Stimulated activated naive CD8-positive, alpha-beta T cell treated with anti-CD3 and anti-CD28 coated beads, Interleukin-15, Interleukin-2, amounts not matched to agents 100 ng/mL and 50 ng/mL, for 24 hours (primary cell): ENCODE results near the gene FAM219B.
"Not testable (repeated sequence)": the region's sequence is repeated elsewhere in the genome, so short reads cannot be mapped to it uniquely, and the experiment has no call there.

Experiments used
- H3K27ac Mint-ChIP-seq: one replicate; pipeline ENCODE4 v1.8.0; 2021; ENCODE audit warnings: mild to moderate bottlenecking, mixed read lengths
- H3K27me3 Mint-ChIP-seq: one replicate; pipeline ENCODE4 v1.8.0; 2021; ENCODE audit warnings: mixed read lengths
- H3K36me3 Mint-ChIP-seq: one replicate; pipeline ENCODE4 v1.8.0; 2021; ENCODE audit warnings: low read depth, mixed read lengths
- H3K4me1 Mint-ChIP-seq: one replicate; pipeline ENCODE4 v1.8.0; 2021; ENCODE audit warnings: low read depth, mixed read lengths
- H3K4me3 Mint-ChIP-seq: one replicate; pipeline ENCODE4 v1.8.0; 2021; ENCODE audit warnings: mild to moderate bottlenecking, mixed read lengths
- H3K9me3 Mint-ChIP-seq: one replicate; pipeline ENCODE4 v1.8.0; 2021; ENCODE audit warnings: mixed read lengths

FAM219B gene, protein sequence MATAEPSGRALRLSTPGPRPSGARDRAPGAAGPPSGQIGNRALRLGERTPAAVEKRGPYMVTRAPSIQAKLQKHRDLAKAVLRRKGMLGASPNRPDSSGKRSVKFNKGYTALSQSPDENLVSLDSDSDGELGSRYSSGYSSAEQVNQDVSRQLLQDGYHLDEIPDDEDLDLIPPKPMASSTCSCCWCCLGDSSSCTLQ

GRCh38 chr15:74906450-74907162 is at the start of gene FAM219B:
TSS of gene FAM219B (minus strand) at chr15:74906851. CDS start at chr15:74906800, 51 bp downstream.
- Mint-ChIP-seq H3K4me3 (peak within 1 kb of the TSS; percentile 90), H3K9me3 (no peaks in the 10 kb centered on the region), H3K4me1 (peaks cover 33% of the 10 kb centered on the region), H3K27me3 (no peaks in the 10 kb centered on the region), H3K27ac (peak within 1 kb of the TSS; percentile 91), H3K36me3 (peaks cover 60% of the 10 kb centered on the region)

GRCh38 chr15:74955796-74956647 is 49.4 kb upstream of the FAM219B start:
- H3K27me3 Mint-ChIP-seq: peaks cover 26% of the 10 kb centered on the region
- no peaks in the 10 kb centered on the region for H3K9me3 Mint-ChIP-seq
- peaks cover 47% of the 10 kb centered on the region for H3K4me1 Mint-ChIP-seq
- no peaks in the 10 kb centered on the region for H3K36me3 Mint-ChIP-seq
- peak overlapping the region; percentile 31 for H3K27ac Mint-ChIP-seq
- H3K4me3 Mint-ChIP-seq: peak overlapping the region; percentile 75

- peak overlapping the region; percentile 31 for H3K27ac Mint-ChIP-seq
- no peaks in the 10 kb centered on the region for H3K9me3 Mint-ChIP-seq
- H3K4me3 Mint-ChIP-seq: peak overlapping the region; percentile 75
- H3K27me3 Mint-ChIP-seq: peaks cover 30% of the 10 kb centered on the region
- peaks cover 41% of the 10 kb centered on the region for H3K4me1 Mint-ChIP-seq
- no peaks in the 10 kb centered on the region for H3K36me3 Mint-ChIP-seq
Observed at GRCh38 chr15:74955017-74955416, 48.4 kb upstream of the FAM219B start.

DNA sequence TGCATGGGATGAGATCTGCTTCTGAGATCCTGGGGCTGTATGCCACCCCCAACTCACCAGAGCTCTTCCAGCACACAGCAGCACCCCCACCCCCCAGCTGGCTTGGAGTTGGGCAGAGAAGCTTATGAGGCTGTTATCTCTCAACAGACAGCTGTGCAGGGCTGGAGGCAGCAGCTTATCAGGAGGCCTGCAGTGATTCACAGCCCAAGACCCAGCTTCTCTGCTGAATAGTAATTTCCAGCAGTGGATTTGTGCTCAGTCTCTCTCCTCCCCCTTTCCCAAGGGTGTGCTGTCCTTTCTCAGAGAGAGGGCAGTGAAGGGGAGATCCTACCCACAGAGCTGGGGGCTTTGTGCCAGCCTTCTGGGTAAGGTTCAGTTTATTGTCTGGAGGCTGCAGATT is 47.9 kb upstream of the FAM219B start:
- Mint-ChIP-seq H3K9me3 (no peaks in the 10 kb centered on the region), H3K36me3 (no peaks in the 10 kb centered on the region), H3K4me3 (peak overlapping the region; percentile 75), H3K27me3 (peaks cover 27% of the 10 kb centered on the region), H3K27ac (no peak overlapping the region), H3K4me1 (peaks cover 36% of the 10 kb centered on the region)

DNA sequence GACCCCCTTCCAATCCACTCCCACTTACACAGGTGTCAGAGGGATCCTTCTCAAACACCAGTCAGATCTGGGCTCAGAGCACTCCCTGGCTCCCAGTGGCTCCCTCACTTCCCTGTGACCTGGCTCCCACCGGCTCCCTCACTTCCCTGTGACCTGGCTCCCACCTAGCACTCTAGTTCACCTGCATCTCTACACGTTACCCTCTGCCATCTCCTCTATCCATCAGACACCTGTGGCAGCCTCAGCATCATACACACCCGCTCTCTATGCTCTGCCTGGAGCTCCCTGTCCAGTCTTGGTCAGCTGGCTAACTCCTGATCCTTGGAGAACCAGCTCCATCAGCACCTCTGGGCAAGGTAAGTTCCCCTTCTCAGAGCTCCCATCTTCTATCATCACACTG is 44.4 kb upstream of the FAM219B start:
- H3K9me3 Mint-ChIP-seq: no peaks in the 10 kb centered on the region
- no peaks in the 10 kb centered on the region for H3K36me3 Mint-ChIP-seq
- H3K27me3 Mint-ChIP-seq: peaks cover 4% of the 10 kb centered on the region
- no peak overlapping the region for H3K4me3 Mint-ChIP-seq
- peaks cover 13% of the 10 kb centered on the region for H3K4me1 Mint-ChIP-seq
- H3K27ac Mint-ChIP-seq: peak overlapping the region; percentile 78

- Mint-ChIP-seq H3K36me3 (no peaks in the 10 kb centered on the region), H3K27ac (peak overlapping the region; percentile 2), H3K4me3 (no peak overlapping the region), H3K27me3 (peaks cover 4% of the 10 kb centered on the region), H3K4me1 (peaks cover 9% of the 10 kb centered on the region), H3K9me3 (no peaks in the 10 kb centered on the region)
Observed at GRCh38 chr15:74950078-74950908, 43.6 kb upstream of the FAM219B start.

DNA sequence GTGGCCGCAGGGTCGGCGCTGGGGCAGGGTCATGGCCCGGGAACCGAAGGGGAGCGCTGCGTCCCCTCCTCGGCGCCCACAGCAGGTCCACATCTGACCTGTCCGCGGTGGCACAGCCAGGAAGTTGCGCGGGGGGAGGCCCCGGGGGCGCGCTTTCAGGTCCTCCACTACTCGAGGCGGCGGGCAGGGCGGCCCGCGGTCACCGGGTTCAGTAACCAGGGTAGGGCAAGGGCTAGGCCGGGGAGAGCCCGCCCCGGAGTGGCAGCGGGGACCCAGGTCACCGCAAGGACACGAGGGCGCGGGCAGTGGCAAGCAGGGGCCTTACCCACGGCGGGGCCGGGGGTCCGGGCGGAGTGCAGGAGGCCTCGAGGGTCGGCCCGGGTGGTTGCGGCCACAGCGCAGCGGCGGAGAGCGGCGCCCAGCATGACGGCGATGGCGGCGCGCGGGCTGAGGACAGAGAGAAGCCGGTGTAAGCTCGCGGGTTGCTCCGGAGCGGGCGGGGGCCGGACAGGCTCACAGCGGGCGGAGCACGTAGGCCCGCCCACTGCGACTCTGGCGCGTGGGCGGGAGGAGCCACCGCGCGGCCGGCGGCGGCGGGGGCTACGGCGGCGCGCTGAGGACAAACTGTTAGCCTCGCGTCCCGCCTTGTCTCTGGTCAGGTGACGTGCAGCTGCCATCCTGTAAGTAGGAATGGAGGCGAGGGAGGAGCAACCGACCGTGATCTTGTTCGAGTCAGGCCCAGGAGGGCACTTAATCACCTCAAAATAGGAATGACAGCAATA is 31.1 kb upstream of the FAM219B start, which contains the start of gene COX5A:
TSS of gene COX5A (minus strand) at position 484 of the 782 bp plus-strand sequence. CDS start at position 425, 59 bp downstream.
- Mint-ChIP-seq H3K27ac (peak within 1 kb of the TSS; percentile 94), H3K27me3 (no peaks in the 10 kb centered on the region)

DNA sequence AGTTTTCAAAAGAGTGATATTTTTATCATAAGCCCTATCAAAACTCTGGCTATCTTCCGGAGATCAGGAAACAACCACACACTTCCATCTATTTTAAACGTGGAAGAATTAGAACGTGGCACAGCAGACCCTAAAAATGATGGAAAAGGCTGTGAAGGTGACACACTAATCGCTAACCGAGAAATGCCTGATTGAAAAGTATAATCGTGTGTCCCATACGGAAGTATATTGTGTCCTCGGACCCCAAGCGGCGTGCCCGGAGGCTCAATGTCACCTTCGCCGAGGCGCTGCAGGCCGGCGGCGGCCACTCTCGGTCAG is 30.6 kb upstream of the FAM219B start:
- peaks cover 21% of the 10 kb centered on the region for H3K36me3 Mint-ChIP-seq
- H3K9me3 Mint-ChIP-seq: no peaks in the 10 kb centered on the region
- H3K4me1 Mint-ChIP-seq: peaks cover 39% of the 10 kb centered on the region
- peak overlapping the region; percentile 94 for H3K27ac Mint-ChIP-seq
- H3K4me3 Mint-ChIP-seq: peak overlapping the region; percentile 99
- no peaks in the 10 kb centered on the region for H3K27me3 Mint-ChIP-seq

More for the DNA sequence above, 31.1 kb upstream of the FAM219B start, which contains the start of gene COX5A:
- H3K9me3 Mint-ChIP-seq: no peaks in the 10 kb centered on the region
- peak within 1 kb of the TSS; percentile 99 for H3K4me3 Mint-ChIP-seq
- H3K4me1 Mint-ChIP-seq: peaks cover 39% of the 10 kb centered on the region
- peaks cover 21% of the 10 kb centered on the region for H3K36me3 Mint-ChIP-seq

GRCh38 chr15:74935193-74935592 is 28.5 kb upstream of the FAM219B start:
- H3K4me1 Mint-ChIP-seq: peaks cover 39% of the 10 kb centered on the region
- H3K27ac Mint-ChIP-seq: peak overlapping the region; percentile 74
- H3K9me3 Mint-ChIP-seq, H3K27me3 Mint-ChIP-seq: not testable (repeated sequence)
- peaks cover 33% of the 10 kb centered on the region for H3K36me3 Mint-ChIP-seq
- H3K4me3 Mint-ChIP-seq: peak overlapping the region; percentile 67

GRCh38 chr15:74933573-74933972 is 26.9 kb upstream of the FAM219B start:
- Mint-ChIP-seq H3K9me3 (no peaks in the 10 kb centered on the region), H3K4me1 (peaks cover 39% of the 10 kb centered on the region), H3K4me3 (no peak overlapping the region), H3K36me3 (peaks cover 42% of the 10 kb centered on the region), H3K27me3 (no peaks in the 10 kb centered on the region), H3K27ac (no peak overlapping the region)

DNA sequence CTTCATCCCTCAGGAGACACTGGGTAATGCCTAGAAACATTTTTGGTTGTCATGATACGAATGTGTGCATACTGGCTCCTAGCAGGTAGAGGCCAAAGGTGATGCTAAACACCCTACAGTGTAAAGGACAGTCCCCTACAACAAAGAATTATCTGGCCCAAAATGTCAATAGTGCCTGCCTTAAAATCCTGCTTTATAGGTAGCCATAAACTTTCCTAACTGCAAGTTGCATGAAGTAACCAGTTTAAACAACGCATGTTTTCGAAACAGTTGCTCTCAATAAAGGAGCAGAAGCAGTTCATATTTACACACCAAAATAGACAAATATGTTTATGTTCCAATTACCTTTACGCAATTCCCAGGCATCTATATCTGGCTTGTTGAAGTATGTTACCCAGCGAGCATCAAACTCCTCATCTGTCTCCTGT is 22.1 kb upstream of the FAM219B start:
- H3K27me3 Mint-ChIP-seq: no peaks in the 10 kb centered on the region
- peaks cover 6% of the 10 kb centered on the region for H3K4me1 Mint-ChIP-seq
- H3K4me3 Mint-ChIP-seq: no peak overlapping the region
- no peaks in the 10 kb centered on the region for H3K9me3 Mint-ChIP-seq
- no peak overlapping the region for H3K27ac Mint-ChIP-seq
- peaks cover 57% of the 10 kb centered on the region for H3K36me3 Mint-ChIP-seq

- Mint-ChIP-seq H3K4me1 (peaks cover 5% of the 10 kb centered on the region), H3K9me3 (no peaks in the 10 kb centered on the region), H3K27me3 (no peaks in the 10 kb centered on the region), H3K4me3 (no peak overlapping the region), H3K27ac (no peak overlapping the region), H3K36me3 (peaks cover 74% of the 10 kb centered on the region)
Observed at GRCh38 chr15:74924525-74924924, 17.9 kb upstream of the FAM219B start.

GRCh38 chr15:74920456-74920855 is 13.8 kb upstream of the FAM219B start:
- Mint-ChIP-seq H3K4me1 (peaks cover 5% of the 10 kb centered on the region), H3K27me3 (no peaks in the 10 kb centered on the region), H3K4me3 (no peak overlapping the region), H3K27ac (no peak overlapping the region), H3K9me3 (no peaks in the 10 kb centered on the region), H3K36me3 (peaks cover 71% of the 10 kb centered on the region)

DNA sequence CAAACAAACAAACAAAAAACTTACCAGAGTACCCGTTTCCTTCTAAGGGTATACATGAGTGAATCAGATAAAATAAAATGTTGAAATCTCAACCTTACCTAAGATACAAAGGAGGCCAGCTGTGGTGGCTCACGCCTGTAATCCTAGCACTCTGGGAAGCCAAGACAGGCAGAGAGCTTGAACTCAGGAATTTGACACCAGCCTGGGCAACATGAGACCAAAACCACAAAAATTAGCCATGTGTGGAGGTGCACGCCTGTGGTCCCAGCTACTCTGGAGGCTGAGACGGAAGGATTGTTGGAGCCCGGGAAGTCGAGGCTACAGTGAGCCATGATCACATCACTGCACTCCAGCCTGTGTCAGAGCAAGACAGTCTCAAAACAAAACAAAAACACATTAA is 11.0 kb upstream of the FAM219B start:
- H3K9me3 Mint-ChIP-seq: no peaks in the 10 kb centered on the region
- H3K27ac Mint-ChIP-seq: no peak overlapping the region
- no peaks in the 10 kb centered on the region for H3K27me3 Mint-ChIP-seq
- H3K36me3 Mint-ChIP-seq: peaks cover 70% of the 10 kb centered on the region
- H3K4me1 Mint-ChIP-seq: no peaks in the 10 kb centered on the region
- no peak overlapping the region for H3K4me3 Mint-ChIP-seq
